ENCODE data around the gene AGPAT4. TPM values are rescaled to one million over a fixed set of nuclear protein-coding genes. Genes with fewer than 3 reads are reported as not detected.
A peak's percentile ranks its signal among the peaks of the same experiment; 100 is the strongest.
"Not testable (repeated sequence)": the region's sequence is repeated elsewhere in the genome, so short reads cannot be mapped to it uniquely, and the experiment has no call there.

Gene AGPAT4
- total and polyA plus RNA-seq, 9 donors, result 7.0 to 11.4 (median 8.4) TPM

GRCh38 chr6:161192636-161193411, 81.0 kb downstream of the AGPAT4 start:
- Histone ChIP-seq H3K9me3 (replicated peaks; ENCODE audit: control insufficient read depth, low read depth, low read length) (no peaks in the 10 kb centered on the region), H3K4me3 (ENCODE audit: low read length) (no peak overlapping the region), H3K27ac (ENCODE audit: low read length) (no peak overlapping the region), H3K4me1 (ENCODE audit: control insufficient read depth, insufficient read depth, low read length) (peaks cover 3% of the 10 kb centered on the region), H3K36me3 (ENCODE audit: control insufficient read depth, insufficient read depth, low read length) (no peaks in the 10 kb centered on the region), H3K27me3 (ENCODE audit: control insufficient read depth, insufficient read depth, low read length) (no peaks in the 10 kb centered on the region)
- DNase-seq, result no peak
- no CpG with 5 or more reads among the region's 5 CpGs for WGBS (ENCODE audit: insufficient coverage)

- Histone ChIP-seq H3K9me3 (replicated peaks; ENCODE audit: control insufficient read depth, low read depth, low read length) (no peaks in the 10 kb centered on the region), H3K27me3 (ENCODE audit: control insufficient read depth, insufficient read depth, low read length) (no peaks in the 10 kb centered on the region), H3K4me3 (ENCODE audit: low read length) (no peak overlapping the region), H3K4me1 (ENCODE audit: control insufficient read depth, insufficient read depth, low read length) (no peaks in the 10 kb centered on the region), H3K36me3 (ENCODE audit: control insufficient read depth, insufficient read depth, low read length) (peaks cover 2% of the 10 kb centered on the region), H3K27ac (ENCODE audit: low read length) (no peak overlapping the region)
- DNase-seq, result no peak
These were observed 82.2 kb downstream of the AGPAT4 start for GRCh38 chr6:161191671-161192070.

- Histone ChIP-seq H3K4me1 (ENCODE audit: control insufficient read depth, insufficient read depth, low read length) (no peaks in the 10 kb centered on the region), H3K4me3 (ENCODE audit: low read length) (no peak overlapping the region), H3K27ac (ENCODE audit: low read length) (no peak overlapping the region), H3K27me3 (ENCODE audit: control insufficient read depth, insufficient read depth, low read length) (no peaks in the 10 kb centered on the region), H3K9me3 (replicated peaks; ENCODE audit: control insufficient read depth, low read depth, low read length) (no peaks in the 10 kb centered on the region), H3K36me3 (ENCODE audit: control insufficient read depth, insufficient read depth, low read length) (peaks cover 5% of the 10 kb centered on the region)
- no CpG with 5 or more reads among the region's 2 CpGs for WGBS (ENCODE audit: insufficient coverage)
- no peak for DNase-seq
These were observed 82.9 kb downstream of the AGPAT4 start for GRCh38 chr6:161191007-161191406.

- Histone ChIP-seq H3K9me3 (replicated peaks; ENCODE audit: control insufficient read depth, low read depth, low read length) (no peaks in the 10 kb centered on the region), H3K4me1 (ENCODE audit: control insufficient read depth, insufficient read depth, low read length) (no peaks in the 10 kb centered on the region), H3K4me3 (ENCODE audit: low read length) (no peak overlapping the region), H3K27me3 (ENCODE audit: control insufficient read depth, insufficient read depth, low read length) (no peaks in the 10 kb centered on the region), H3K27ac (ENCODE audit: low read length) (no peak overlapping the region), H3K36me3 (ENCODE audit: control insufficient read depth, insufficient read depth, low read length) (peaks cover 5% of the 10 kb centered on the region)
- DNase-seq, result no peak
- 83% methylated on average over 1 of the region's 4 CpGs for WGBS (ENCODE audit: insufficient coverage)
These were observed 84.0 kb downstream of the AGPAT4 start for GRCh38 chr6:161189891-161190290.

GRCh38 chr6:161188547-161189465, 85.1 kb downstream of the AGPAT4 start:
- Histone ChIP-seq H3K27me3 (ENCODE audit: control insufficient read depth, insufficient read depth, low read length) (no peaks in the 10 kb centered on the region), H3K4me3 (ENCODE audit: low read length) (no peak overlapping the region), H3K27ac (ENCODE audit: low read length) (no peak overlapping the region), H3K9me3 (replicated peaks; ENCODE audit: control insufficient read depth, low read depth, low read length) (no peaks in the 10 kb centered on the region), H3K4me1 (ENCODE audit: control insufficient read depth, insufficient read depth, low read length) (no peaks in the 10 kb centered on the region), H3K36me3 (ENCODE audit: control insufficient read depth, insufficient read depth, low read length) (peaks cover 5% of the 10 kb centered on the region)
- no peak for DNase-seq
- 88% methylated on average over 10 of the region's 19 CpGs for WGBS (ENCODE audit: insufficient coverage)

GRCh38 chr6:161186173-161186769, 87.6 kb downstream of the AGPAT4 start:
- DNase-seq, result peak; percentile 43
- Histone ChIP-seq H3K9me3 (replicated peaks; ENCODE audit: control insufficient read depth, low read depth, low read length) (no peaks in the 10 kb centered on the region), H3K36me3 (ENCODE audit: control insufficient read depth, insufficient read depth, low read length) (peaks cover 5% of the 10 kb centered on the region), H3K4me3 (ENCODE audit: low read length) (no peak overlapping the region), H3K27ac (ENCODE audit: low read length) (no peak overlapping the region), H3K27me3 (ENCODE audit: control insufficient read depth, insufficient read depth, low read length) (no peaks in the 10 kb centered on the region), H3K4me1 (ENCODE audit: control insufficient read depth, insufficient read depth, low read length) (no peaks in the 10 kb centered on the region)
- WGBS (ENCODE audit: insufficient coverage), result 82% methylated on average over 17 of the region's 17 CpGs

- Histone ChIP-seq H3K36me3 (ENCODE audit: control insufficient read depth, insufficient read depth, low read length) (peaks cover 7% of the 10 kb centered on the region), H3K9me3 (replicated peaks; ENCODE audit: control insufficient read depth, low read depth, low read length) (peaks cover 19% of the 10 kb centered on the region), H3K4me1 (ENCODE audit: control insufficient read depth, insufficient read depth, low read length) (no peaks in the 10 kb centered on the region), H3K27ac (ENCODE audit: low read length) (no peak overlapping the region), H3K27me3 (ENCODE audit: control insufficient read depth, insufficient read depth, low read length) (no peaks in the 10 kb centered on the region), H3K4me3 (ENCODE audit: low read length) (no peak overlapping the region)
- DNase-seq, result no peak
- 100% methylated on average over 4 of the region's 8 CpGs for WGBS (ENCODE audit: insufficient coverage)
These were observed 92.7 kb downstream of the AGPAT4 start for GRCh38 chr6:161181121-161181520.

- not testable (repeated sequence) for H3K4me1 ChIP-seq (ENCODE audit: control insufficient read depth, insufficient read depth, low read length); H3K27ac ChIP-seq (ENCODE audit: low read length); H3K4me3 ChIP-seq (ENCODE audit: low read length); H3K27me3 ChIP-seq (ENCODE audit: control insufficient read depth, insufficient read depth, low read length); DNase-seq; H3K36me3 ChIP-seq (ENCODE audit: control insufficient read depth, insufficient read depth, low read length)
- 98% methylated on average over 14 of the region's 14 CpGs for WGBS (ENCODE audit: insufficient coverage)
- H3K9me3 ChIP-seq (replicated peaks; ENCODE audit: control insufficient read depth, low read depth, low read length), result peaks cover 19% of the 10 kb centered on the region
These were observed 95.7 kb downstream of the AGPAT4 start for GRCh38 chr6:161178155-161178554.

GRCh38 chr6:161176428-161176827, 97.4 kb downstream of the AGPAT4 start:
- DNase-seq; H3K4me1 ChIP-seq (ENCODE audit: control insufficient read depth, insufficient read depth, low read length): not testable (repeated sequence)
- WGBS (ENCODE audit: insufficient coverage), result no CpG with 5 or more reads among the region's 3 CpGs

GRCh38 chr6:161172769-161173168, 101.1 kb downstream of the AGPAT4 start:
- H3K4me1 ChIP-seq (ENCODE audit: control insufficient read depth, insufficient read depth, low read length), result peaks cover 20% of the 10 kb centered on the region
- not testable (repeated sequence) for H3K9me3 ChIP-seq (replicated peaks; ENCODE audit: control insufficient read depth, low read depth, low read length); DNase-seq; H3K27ac ChIP-seq (ENCODE audit: low read length); H3K4me3 ChIP-seq (ENCODE audit: low read length); H3K27me3 ChIP-seq (ENCODE audit: control insufficient read depth, insufficient read depth, low read length); H3K36me3 ChIP-seq (ENCODE audit: control insufficient read depth, insufficient read depth, low read length)
- whole genome bisulfite sequencing (ENCODE audit: insufficient coverage), result no CpG with 5 or more reads among the region's 1 CpG

More at GRCh38 chr6:161176428-161176827, 97.4 kb downstream of the AGPAT4 start:
- not testable (repeated sequence) for H3K27ac ChIP-seq (ENCODE audit: low read length); H3K36me3 ChIP-seq (ENCODE audit: control insufficient read depth, insufficient read depth, low read length); H3K27me3 ChIP-seq (ENCODE audit: control insufficient read depth, insufficient read depth, low read length); H3K4me3 ChIP-seq (ENCODE audit: low read length)
- H3K9me3 ChIP-seq (replicated peaks; ENCODE audit: control insufficient read depth, low read depth, low read length), result peaks cover 19% of the 10 kb centered on the region

Measured in muscle of leg (tissue), 11 donors.